WTC11 (cell line): Measurements from ENCODE around the gene HIKESHI.

Experiments
- CREB1 ChIP-seq: sonication (generic); formaldehyde crosslinking; IDR thresholded peaks from 2 replicates; pipeline ENCODE4 v1.8.0; 2023; ENCODE audit warnings: mild to moderate bottlenecking, missing genetic modification reagents
- CTCF ChIP-seq: fragments of 200-600 bp; IDR thresholded peaks from 2 replicates; pipeline ENCODE4 v1.8.0; 2022; ENCODE audit warnings: antibody characterized with exemption
- E2F1 ChIP-seq: sonication (generic); formaldehyde crosslinking; IDR thresholded peaks from 2 replicates; pipeline ENCODE4 v1.8.0; 2022; ENCODE audit warnings: mild to moderate bottlenecking, missing genetic modification reagents
- FOXK1 ChIP-seq: sonication (generic); formaldehyde crosslinking; IDR thresholded peaks from 2 replicates; pipeline ENCODE4 v1.8.0; 2022; ENCODE audit warnings: mild to moderate bottlenecking, moderate library complexity, missing genetic modification reagents
- FOXP4 ChIP-seq: sonication (generic); formaldehyde crosslinking; IDR thresholded peaks from 2 replicates; pipeline ENCODE4 v1.8.0; 2022; ENCODE audit warnings: mild to moderate bottlenecking, missing genetic modification reagents
- MLX ChIP-seq: sonication (generic); formaldehyde crosslinking; IDR thresholded peaks from 2 replicates; pipeline ENCODE4 v1.8.1; 2023; ENCODE audit warnings: mild to moderate bottlenecking, missing genetic modification reagents, moderate library complexity
- NR2C2 ChIP-seq: sonication (generic); formaldehyde crosslinking; IDR thresholded peaks from 2 replicates; pipeline ENCODE4 v1.8.0; 2022; ENCODE audit warnings: mild to moderate bottlenecking, missing genetic modification reagents
- ZNF396 ChIP-seq: fragments of 250-450 bp; sonication (Bioruptor Pico); IDR thresholded peaks from 2 replicates; pipeline ENCODE4 v1.8.0; 2021; ENCODE audit warnings: mild to moderate bottlenecking, moderate library complexity, borderline replicate concordance
- ZSCAN18 ChIP-seq: fragments of 250-450 bp; sonication (Bioruptor Pico); IDR thresholded peaks from 2 replicates; pipeline ENCODE4 v2.1.2; 2022; ENCODE audit warnings: mild to moderate bottlenecking, moderate library complexity
- TF ChIP-seq, protein P1 (sequence below): fragments of 250-450 bp; sonication (Bioruptor Pico); IDR thresholded peaks from 2 replicates; pipeline ENCODE4 v1.8.0; 2021; ENCODE audit warnings: mild to moderate bottlenecking

GRCh38 chr11:86301742-86302091, 323 bp upstream of the HIKESHI start:
- TF ChIP-seq NR2C2 (CRISPR knock-in tag) (no peak), FOXK1 (CRISPR knock-in tag) (no peak), FOXP4 (CRISPR knock-in tag) (no peak), ZSCAN18 (no peak), CTCF (no peak), CREB1 (CRISPR knock-in tag) (no peak), E2F1 (CRISPR knock-in tag) (no peak), ZNF396 (CRISPR knock-in tag) (no peak), MLX (CRISPR knock-in tag) (no peak)
- TF ChIP-seq, protein P1, sequence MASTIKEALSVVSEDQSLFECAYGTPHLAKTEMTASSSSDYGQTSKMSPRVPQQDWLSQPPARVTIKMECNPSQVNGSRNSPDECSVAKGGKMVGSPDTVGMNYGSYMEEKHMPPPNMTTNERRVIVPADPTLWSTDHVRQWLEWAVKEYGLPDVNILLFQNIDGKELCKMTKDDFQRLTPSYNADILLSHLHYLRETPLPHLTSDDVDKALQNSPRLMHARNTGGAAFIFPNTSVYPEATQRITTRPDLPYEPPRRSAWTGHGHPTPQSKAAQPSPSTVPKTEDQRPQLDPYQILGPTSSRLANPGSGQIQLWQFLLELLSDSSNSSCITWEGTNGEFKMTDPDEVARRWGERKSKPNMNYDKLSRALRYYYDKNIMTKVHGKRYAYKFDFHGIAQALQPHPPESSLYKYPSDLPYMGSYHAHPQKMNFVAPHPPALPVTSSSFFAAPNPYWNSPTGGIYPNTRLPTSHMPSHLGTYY: no peak
